Measurements from ENCODE around the gene DIPK1C. TPM values are rescaled to one million over a fixed set of nuclear protein-coding genes. Genes with fewer than 3 reads are reported as not detected.

The DIPK1C gene
- total RNA-seq, 4 donors from 2014 or later: 0.13 to 0.42 TPM; not detected in 2

DNA sequence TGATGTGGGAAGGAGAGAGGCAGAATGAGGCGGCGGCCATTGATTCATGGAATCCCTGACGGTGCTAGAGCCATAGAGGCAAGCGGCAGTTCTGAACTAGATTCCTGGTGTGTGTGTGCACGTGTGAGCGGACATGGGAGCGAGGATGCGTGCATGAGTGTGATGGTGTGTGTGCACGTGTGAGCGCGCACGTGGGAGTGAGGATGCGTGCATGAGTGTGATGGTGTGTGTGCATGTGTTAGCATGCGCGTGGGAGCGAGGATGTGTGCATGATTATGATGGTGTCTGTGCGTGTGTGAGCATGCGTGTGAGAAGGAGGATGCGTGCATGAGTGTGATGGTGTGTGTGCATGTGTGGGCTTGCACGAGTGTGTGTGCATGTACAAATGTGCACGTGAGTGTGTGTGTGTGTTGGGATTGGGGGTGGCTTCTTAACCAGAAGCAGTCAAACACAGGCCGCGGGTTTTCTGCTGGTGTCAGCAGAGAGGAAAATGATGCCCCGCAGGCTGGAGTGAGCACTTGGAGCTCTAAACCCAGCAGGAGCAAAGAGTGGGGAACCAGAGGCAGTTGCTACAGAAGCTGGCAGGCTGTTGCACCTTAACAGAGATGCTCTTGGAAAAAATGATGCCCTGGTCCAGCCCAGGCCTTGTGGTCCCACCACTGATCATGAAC is 29.5 kb downstream of the DIPK1C start:
- Histone ChIP-seq H3K36me3 (no peaks in the 10 kb centered on the region), H3K9me3 (peaks cover 0 to 6% (median 0%) of the 10 kb centered on the region in 3 donors), H3K27ac (no peak overlapping the region), H3K4me1 (no peaks in the 10 kb centered on the region), H3K4me3 (no peak overlapping the region), H3K27me3 (no peaks in the 10 kb centered on the region)
- no peak for ATAC-seq
- TF ChIP-seq EP300 (IDR thresholded peaks at IDR 0.05) (no peak), POLR2AphosphoS5 (IDR thresholded peaks at IDR 0.05) (no peak)
- 92 to 95% methylated on average over 18 to 23 of the region's 24 CpGs for WGBS, 2 donors (ENCODE audit: low coverage in 1 of 2)

DNA sequence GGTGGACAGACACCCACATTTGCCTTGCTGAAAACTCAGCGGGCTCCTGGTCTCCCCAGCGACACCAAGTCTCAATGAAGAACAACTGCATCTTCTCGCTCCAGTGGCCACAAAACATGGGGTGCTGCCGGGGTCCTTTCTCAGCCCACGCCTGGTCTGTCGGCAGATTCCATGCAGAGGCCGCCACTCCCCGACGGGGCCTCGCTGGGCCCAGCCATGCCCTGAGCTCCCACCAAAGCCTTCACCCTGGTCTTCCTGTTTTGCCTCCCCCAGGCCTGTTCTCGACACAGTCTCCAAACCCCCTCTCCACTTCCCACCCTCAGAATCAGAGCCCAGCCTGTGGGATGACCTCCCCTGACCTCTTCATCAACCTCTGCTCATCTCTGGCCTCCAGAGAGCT is 31.2 kb downstream of the DIPK1C start:
- no peaks in the 10 kb centered on the region for H3K27me3 ChIP-seq
- no peak overlapping the region for H3K4me3 ChIP-seq
- ATAC-seq: no peak
- H3K4me1 ChIP-seq: no peaks in the 10 kb centered on the region
- no peaks in the 10 kb centered on the region for H3K36me3 ChIP-seq
- peaks cover 0 to 6% (median 0%) of the 10 kb centered on the region in 3 donors for H3K9me3 ChIP-seq
- TF ChIP-seq, protein P1, sequence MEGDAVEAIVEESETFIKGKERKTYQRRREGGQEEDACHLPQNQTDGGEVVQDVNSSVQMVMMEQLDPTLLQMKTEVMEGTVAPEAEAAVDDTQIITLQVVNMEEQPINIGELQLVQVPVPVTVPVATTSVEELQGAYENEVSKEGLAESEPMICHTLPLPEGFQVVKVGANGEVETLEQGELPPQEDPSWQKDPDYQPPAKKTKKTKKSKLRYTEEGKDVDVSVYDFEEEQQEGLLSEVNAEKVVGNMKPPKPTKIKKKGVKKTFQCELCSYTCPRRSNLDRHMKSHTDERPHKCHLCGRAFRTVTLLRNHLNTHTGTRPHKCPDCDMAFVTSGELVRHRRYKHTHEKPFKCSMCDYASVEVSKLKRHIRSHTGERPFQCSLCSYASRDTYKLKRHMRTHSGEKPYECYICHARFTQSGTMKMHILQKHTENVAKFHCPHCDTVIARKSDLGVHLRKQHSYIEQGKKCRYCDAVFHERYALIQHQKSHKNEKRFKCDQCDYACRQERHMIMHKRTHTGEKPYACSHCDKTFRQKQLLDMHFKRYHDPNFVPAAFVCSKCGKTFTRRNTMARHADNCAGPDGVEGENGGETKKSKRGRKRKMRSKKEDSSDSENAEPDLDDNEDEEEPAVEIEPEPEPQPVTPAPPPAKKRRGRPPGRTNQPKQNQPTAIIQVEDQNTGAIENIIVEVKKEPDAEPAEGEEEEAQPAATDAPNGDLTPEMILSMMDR (IDR thresholded peaks at IDR 0.05): no peak
- no peak for TF ChIP-seq POLR2A (IDR thresholded peaks at IDR 0.05)
- TF ChIP-seq EP300 (IDR thresholded peaks at IDR 0.05): no peak
- no peak for TF ChIP-seq POLR2AphosphoS5 (IDR thresholded peaks at IDR 0.05)
- no peak overlapping the region for H3K27ac ChIP-seq
- WGBS, 2 donors (ENCODE audit: low coverage in 1 of 2): 80 to 94% methylated on average over 1 to 4 of the region's 11 CpGs

DNA sequence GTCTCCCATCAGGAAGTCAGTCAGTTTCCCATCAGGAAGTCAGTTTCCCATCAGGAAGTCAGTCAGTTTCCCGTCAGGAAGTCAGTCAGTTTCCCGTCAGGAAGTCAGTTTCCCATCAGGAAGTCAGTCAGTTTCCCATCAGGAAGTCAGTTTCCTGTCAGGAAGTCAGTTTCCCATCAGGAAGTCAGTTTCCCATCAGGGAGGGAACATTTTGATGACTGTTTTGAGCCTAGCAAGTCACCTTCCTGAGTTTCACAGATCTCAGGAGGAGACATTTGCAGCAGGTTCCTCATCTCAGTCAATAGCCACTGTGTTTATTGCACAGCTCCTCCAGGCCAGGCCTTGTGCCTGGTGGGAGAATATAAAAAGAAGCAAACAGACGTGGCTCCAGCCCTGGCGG is 31.9 kb downstream of the DIPK1C start:
- no peaks in the 10 kb centered on the region for H3K4me1 ChIP-seq
- TF ChIP-seq POLR2AphosphoS5 (IDR thresholded peaks at IDR 0.05) (no peak), EP300 (IDR thresholded peaks at IDR 0.05) (no peak), POLR2A (IDR thresholded peaks at IDR 0.05) (no peak)
- TF ChIP-seq, protein P1 (IDR thresholded peaks at IDR 0.05): no peak
- H3K36me3 ChIP-seq: no peaks in the 10 kb centered on the region
- WGBS, 2 donors (ENCODE audit: low coverage in 1 of 2): 70 to 80% methylated on average over 1 to 2 of the region's 4 CpGs
- ATAC-seq: no peak
- H3K4me3 ChIP-seq: no peak overlapping the region
- H3K27ac ChIP-seq: no peak overlapping the region
- H3K27me3 ChIP-seq: no peaks in the 10 kb centered on the region
- H3K9me3 ChIP-seq: peaks cover 0 to 6% (median 0%) of the 10 kb centered on the region in 3 donors

DNA sequence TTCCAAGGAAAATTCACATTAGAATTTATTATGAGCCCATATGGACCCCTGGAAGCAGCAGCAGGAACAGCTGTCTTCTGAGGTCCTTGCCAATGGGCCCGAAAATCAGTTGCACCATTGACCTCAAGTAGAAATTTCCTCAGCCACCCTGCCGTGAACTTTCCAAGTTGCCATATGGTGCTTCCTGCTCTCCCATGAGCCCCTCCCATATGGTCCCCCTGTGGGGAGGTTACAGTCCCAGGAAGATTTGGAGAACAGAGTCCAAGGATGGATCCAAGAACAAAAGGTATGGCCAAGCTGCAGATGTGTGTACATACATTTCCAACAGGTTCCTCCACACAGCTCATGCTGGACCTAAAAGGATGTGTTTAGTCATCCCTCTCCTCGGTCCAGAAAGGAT is 34.6 kb downstream of the DIPK1C start:
- TF ChIP-seq, protein P1 (IDR thresholded peaks at IDR 0.05): no peak
- TF ChIP-seq POLR2A (IDR thresholded peaks at IDR 0.05): no peak
- no peak for TF ChIP-seq POLR2AphosphoS5 (IDR thresholded peaks at IDR 0.05)
- no peak for TF ChIP-seq EP300 (IDR thresholded peaks at IDR 0.05)
- peaks cover 0 to 6% (median 0%) of the 10 kb centered on the region in 3 donors for H3K9me3 ChIP-seq
- 48 to 53% methylated on average over 2 to 3 of the region's 3 CpGs for WGBS, 2 donors (ENCODE audit: low coverage in 1 of 2)
- no peaks in the 10 kb centered on the region for H3K4me1 ChIP-seq
- no peak overlapping the region for H3K4me3 ChIP-seq
- ATAC-seq: no peak
- H3K27me3 ChIP-seq: no peaks in the 10 kb centered on the region
- H3K27ac ChIP-seq: no peak overlapping the region
- no peaks in the 10 kb centered on the region for H3K36me3 ChIP-seq

DNA sequence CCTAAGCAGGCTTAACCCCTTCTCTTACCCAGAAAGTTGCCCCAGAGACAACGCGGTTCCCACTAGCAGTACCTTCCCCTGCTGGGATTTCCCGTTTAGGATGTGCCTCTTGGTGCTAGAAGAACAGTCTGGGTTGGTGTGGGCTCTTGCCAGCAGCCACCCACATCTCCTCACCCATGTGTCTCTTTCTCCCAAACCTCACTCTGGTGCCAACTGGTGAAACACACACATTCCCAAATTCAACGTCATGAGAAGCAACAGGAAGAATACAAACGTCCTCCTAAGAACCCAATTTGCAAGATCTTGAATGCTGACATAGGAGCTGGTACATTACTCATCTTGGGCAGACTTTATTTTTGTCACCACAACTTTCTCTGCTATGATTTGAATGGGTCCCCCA is 36.2 kb downstream of the DIPK1C start:
- ATAC-seq: no peak
- no peaks in the 10 kb centered on the region for H3K27me3 ChIP-seq
- H3K9me3 ChIP-seq: peaks cover 0 to 5% (median 0%) of the 10 kb centered on the region in 3 donors
- 66% methylated on average over 5 of the region's 5 CpGs for WGBS, 2 donors (ENCODE audit: low coverage in 1 of 2)
- no peaks in the 10 kb centered on the region for H3K4me1 ChIP-seq
- TF ChIP-seq, protein P1 (IDR thresholded peaks at IDR 0.05): no peak
- TF ChIP-seq POLR2A (IDR thresholded peaks at IDR 0.05) (no peak), POLR2AphosphoS5 (IDR thresholded peaks at IDR 0.05) (no peak), EP300 (IDR thresholded peaks at IDR 0.05) (no peak)
- H3K36me3 ChIP-seq: no peaks in the 10 kb centered on the region
- no peak overlapping the region for H3K4me3 ChIP-seq
- no peak overlapping the region for H3K27ac ChIP-seq

Data from gastroesophageal sphincter (tissue), 4 donors.